Loucy (cell line): ENCODE measurements around the gene FOXO6.

Source experiments
- H2AFZ ChIP-seq: fragments of 200-600 bp; sonication (generic); 2 replicates; pipeline ENCODE4 v1.6.0; 2016; ENCODE audit warnings: antibody characterized with exemption, mild to moderate bottlenecking, low read length, moderate library complexity
- H3F3A ChIP-seq: fragments of 200-600 bp; 2 replicates; pipeline ENCODE4 v1.6.0; 2016; ENCODE audit warnings: antibody characterized with exemption, low read depth, mild to moderate bottlenecking
- H3K27me3 ChIP-seq: fragments of 200-600 bp; sonication (generic); 2 replicates; pipeline ENCODE4 v1.6.1; 2014; ENCODE audit warnings: low read length, mild to moderate bottlenecking; ENCODE audit not compliant: insufficient read depth, poor library complexity, severe bottlenecking
- H3K36me3 ChIP-seq: fragments of 200-600 bp; sonication (generic); 2 replicates; pipeline ENCODE4 v1.6.1; 2016; ENCODE audit warnings: low read length; ENCODE audit not compliant: insufficient read depth
- H3K4me1 ChIP-seq: fragments of 200-600 bp; sonication (generic); 2 replicates; pipeline ENCODE4 v1.5.1; 2014; ENCODE audit warnings: low read length, mild to moderate bottlenecking; ENCODE audit not compliant: insufficient read depth, poor library complexity, severe bottlenecking
- H3K4me2 ChIP-seq: fragments of 200-600 bp; sonication (generic); 2 replicates; pipeline ENCODE4 v1.6.0; 2014; ENCODE audit warnings: antibody characterized with exemption, low read length, low read depth, mild to moderate bottlenecking; ENCODE audit not compliant: poor library complexity, severe bottlenecking
- H3K4me3 ChIP-seq: fragments of 200-600 bp; sonication (generic); 2 replicates; pipeline ENCODE4 v1.5.1; 2014; ENCODE audit warnings: low read length, mild to moderate bottlenecking, mixed read lengths; ENCODE audit not compliant: poor library complexity, severe bottlenecking
- H3K79me2 ChIP-seq: fragments of 200-600 bp; sonication (generic); 2 replicates; pipeline ENCODE4 v1.6.1; 2014; ENCODE audit warnings: low read length; ENCODE audit not compliant: insufficient read depth
- H3K9ac ChIP-seq: fragments of 200-600 bp; sonication (generic); 2 replicates; pipeline ENCODE4 v1.6.0; 2014; ENCODE audit warnings: mild to moderate bottlenecking, low read depth, low read length, moderate library complexity; ENCODE audit not compliant: poor library complexity, severe bottlenecking
- H3K9me2 ChIP-seq: fragments of 200-600 bp; sonication (generic); replicated peaks from 2 replicates; pipeline ENCODE4 v1.6.1; 2016; ENCODE audit warnings: low read depth, low read length, mixed read lengths
- H3K9me3 ChIP-seq: fragments of 200-600 bp; sonication (generic); 2 replicates; pipeline ENCODE4 v1.6.1; 2014; ENCODE audit warnings: mild to moderate bottlenecking, antibody characterized with exemption, low read length, low read depth; ENCODE audit not compliant: insufficient read depth
- H4K20me1 ChIP-seq: fragments of 200-600 bp; sonication (generic); 2 replicates; pipeline ENCODE4 v1.6.0; 2014; ENCODE audit warnings: antibody characterized with exemption, low read length, mild to moderate bottlenecking; ENCODE audit not compliant: insufficient read depth, poor library complexity, severe bottlenecking
- CTCF ChIP-seq: fragments of 200-600 bp; sonication (generic); conservative IDR thresholded peaks from 2 replicates; pipeline ENCODE4 v1.5.1; 2014; ENCODE audit warnings: mild to moderate bottlenecking, antibody characterized with exemption, low read length
- EZH2phosphoT487 ChIP-seq: fragments of 200-600 bp; IDR thresholded peaks from 2 replicates; pipeline ENCODE4 v1.6.1; 2018; ENCODE audit warnings: antibody characterized with exemption, mild to moderate bottlenecking, moderate library complexity, borderline replicate concordance

The FOXO6 gene

GRCh38 chr1:41413748-41414281 lies 52.6 kb downstream of the FOXO6 start:
- Histone ChIP-seq H4K20me1 (no peaks in the 10 kb centered on the region), H2AFZ (no peak overlapping the region), H3K4me2 (no peak overlapping the region), H3K9me2 (no peaks in the 10 kb centered on the region), H3K9me3 (no peaks in the 10 kb centered on the region), H3F3A (no peaks in the 10 kb centered on the region), H3K4me3 (no peak overlapping the region), H3K4me1 (peaks cover 8% of the 10 kb centered on the region), H3K79me2 (no peaks in the 10 kb centered on the region), H3K36me3 (no peaks in the 10 kb centered on the region), H3K27me3 (no peaks in the 10 kb centered on the region), H3K9ac (no peak overlapping the region)
- no peak for TF ChIP-seq EZH2phosphoT487
- TF ChIP-seq CTCF = no peak

GRCh38 chr1:41414296-41414695 lies 53.1 kb downstream of the FOXO6 start:
- Histone ChIP-seq H3F3A (no peaks in the 10 kb centered on the region), H3K4me3 (no peak overlapping the region), H2AFZ (no peak overlapping the region), H3K9me2 (no peaks in the 10 kb centered on the region), H3K9me3 (no peaks in the 10 kb centered on the region), H3K9ac (no peak overlapping the region), H3K4me1 (peaks cover 8% of the 10 kb centered on the region), H3K4me2 (no peak overlapping the region), H4K20me1 (no peaks in the 10 kb centered on the region), H3K79me2 (no peaks in the 10 kb centered on the region), H3K27me3 (no peaks in the 10 kb centered on the region), H3K36me3 (no peaks in the 10 kb centered on the region)
- TF ChIP-seq CTCF = no peak
- no peak for TF ChIP-seq EZH2phosphoT487

GRCh38 chr1:41414716-41415306 lies 53.6 kb downstream of the FOXO6 start:
- H3K9me2 ChIP-seq = no peaks in the 10 kb centered on the region
- no peak overlapping the region for H3K4me3 ChIP-seq
- H3K27me3 ChIP-seq = no peaks in the 10 kb centered on the region
- H3K4me1 ChIP-seq = peaks cover 8% of the 10 kb centered on the region
- H3K79me2 ChIP-seq = no peaks in the 10 kb centered on the region
- no peaks in the 10 kb centered on the region for H3F3A ChIP-seq
- TF ChIP-seq CTCF (no peak), EZH2phosphoT487 (no peak)
- H3K9me3 ChIP-seq = no peaks in the 10 kb centered on the region
- H3K9ac ChIP-seq = no peak overlapping the region
- no peak overlapping the region for H3K4me2 ChIP-seq
- no peak overlapping the region for H2AFZ ChIP-seq
- H4K20me1 ChIP-seq = no peaks in the 10 kb centered on the region
- H3K36me3 ChIP-seq = no peaks in the 10 kb centered on the region
